C4-2B (cell line): ENCODE measurements around the gene PGBD4.

Experiments used
- H3K27ac ChIP-seq: fragments of 450-650 bp; 2 replicates; pipeline ENCODE4 v1.5.1; 2017
- ZFX ChIP-seq: fragments of 450-650 bp; IDR thresholded peaks from 2 replicates; pipeline ENCODE4 v1.6.1; 2017
- TF ChIP-seq, protein P1 (sequence below): fragments of 450-650 bp; conservative IDR thresholded peaks from 2 replicates; pipeline ENCODE4 v1.5.1; 2017; ENCODE audit warnings: mild to moderate bottlenecking

The PGBD4 gene

GRCh38 chr15:34126522-34126921 lies 24.6 kb downstream of the PGBD4 start:
- H3K27ac ChIP-seq = no peak overlapping the region
- TF ChIP-seq, protein P1, sequence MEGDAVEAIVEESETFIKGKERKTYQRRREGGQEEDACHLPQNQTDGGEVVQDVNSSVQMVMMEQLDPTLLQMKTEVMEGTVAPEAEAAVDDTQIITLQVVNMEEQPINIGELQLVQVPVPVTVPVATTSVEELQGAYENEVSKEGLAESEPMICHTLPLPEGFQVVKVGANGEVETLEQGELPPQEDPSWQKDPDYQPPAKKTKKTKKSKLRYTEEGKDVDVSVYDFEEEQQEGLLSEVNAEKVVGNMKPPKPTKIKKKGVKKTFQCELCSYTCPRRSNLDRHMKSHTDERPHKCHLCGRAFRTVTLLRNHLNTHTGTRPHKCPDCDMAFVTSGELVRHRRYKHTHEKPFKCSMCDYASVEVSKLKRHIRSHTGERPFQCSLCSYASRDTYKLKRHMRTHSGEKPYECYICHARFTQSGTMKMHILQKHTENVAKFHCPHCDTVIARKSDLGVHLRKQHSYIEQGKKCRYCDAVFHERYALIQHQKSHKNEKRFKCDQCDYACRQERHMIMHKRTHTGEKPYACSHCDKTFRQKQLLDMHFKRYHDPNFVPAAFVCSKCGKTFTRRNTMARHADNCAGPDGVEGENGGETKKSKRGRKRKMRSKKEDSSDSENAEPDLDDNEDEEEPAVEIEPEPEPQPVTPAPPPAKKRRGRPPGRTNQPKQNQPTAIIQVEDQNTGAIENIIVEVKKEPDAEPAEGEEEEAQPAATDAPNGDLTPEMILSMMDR = no peak
- no peak for TF ChIP-seq ZFX

- TF ChIP-seq, protein P1 = no peak
- no peak for TF ChIP-seq ZFX
- no peak overlapping the region for H3K27ac ChIP-seq
These were observed 27.0 kb downstream of the PGBD4 start for GRCh38 chr15:34128898-34129297.

DNA sequence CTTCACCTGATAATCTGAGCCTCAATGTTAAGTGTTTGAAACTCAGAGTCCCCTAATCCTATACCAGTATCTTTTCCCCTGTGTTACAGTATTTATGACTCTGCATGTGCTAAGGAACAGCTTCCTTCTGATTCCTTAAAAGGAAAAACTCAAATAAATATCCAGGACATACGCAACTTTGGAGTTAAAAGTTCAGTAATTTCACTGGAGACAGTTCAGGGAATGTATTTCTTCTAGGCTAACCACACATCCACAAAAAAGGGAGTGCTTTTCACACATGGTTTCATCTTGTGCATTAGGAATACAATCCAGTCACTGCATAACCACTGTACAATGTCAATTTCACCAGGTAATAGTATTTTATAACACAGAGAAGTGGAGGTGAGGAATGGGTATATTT lies 31.0 kb downstream of the PGBD4 start:
- H3K27ac ChIP-seq = no peak overlapping the region
- TF ChIP-seq, protein P1 = no peak
- TF ChIP-seq ZFX = no peak

GRCh38 chr15:34133511-34133910 lies 31.6 kb downstream of the PGBD4 start:
- TF ChIP-seq ZFX = no peak
- TF ChIP-seq, protein P1 = no peak
- H3K27ac ChIP-seq = no peak overlapping the region

DNA sequence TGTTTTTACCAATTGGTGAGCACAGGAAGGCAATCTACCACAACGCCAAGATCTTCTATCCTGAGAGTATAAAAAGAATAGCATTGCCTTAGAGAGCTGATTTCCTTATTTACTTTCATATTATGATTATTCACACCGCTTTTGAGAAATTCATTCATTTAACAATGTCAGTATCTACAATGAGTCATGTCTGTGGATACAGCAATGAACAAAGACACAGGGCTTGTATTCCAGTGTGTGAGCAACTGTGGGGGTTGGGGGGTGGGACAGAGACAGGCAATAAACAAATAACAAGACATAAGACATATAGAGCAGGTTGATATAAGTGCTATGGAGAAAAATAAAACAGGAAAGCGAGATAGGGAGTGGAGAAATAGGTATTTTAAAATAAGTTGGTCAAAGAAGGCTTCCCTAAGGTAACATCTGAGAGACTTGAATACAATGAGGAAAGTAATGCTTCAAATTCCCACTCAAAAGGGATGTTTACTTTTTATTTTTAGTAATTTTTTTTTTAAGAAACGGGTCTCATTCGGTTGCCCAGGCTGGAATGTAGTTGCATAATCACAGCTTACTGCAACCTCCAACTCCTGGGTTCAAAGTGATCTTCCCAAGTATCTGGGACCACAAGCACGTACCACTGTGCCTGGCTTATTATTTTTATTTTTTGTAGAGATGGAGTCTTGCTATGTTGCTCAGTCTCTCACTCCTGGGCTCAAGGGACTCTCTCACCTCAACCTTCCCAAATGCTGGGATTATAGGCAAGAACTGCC lies 45.7 kb downstream of the PGBD4 start:
- TF ChIP-seq ZFX = no peak
- TF ChIP-seq, protein P1 = no peak
- no peak overlapping the region for H3K27ac ChIP-seq

- TF ChIP-seq, protein P1 = no peak
- TF ChIP-seq ZFX = no peak
- H3K27ac ChIP-seq = no peak overlapping the region
These were observed 52.9 kb downstream of the PGBD4 start for GRCh38 chr15:34154725-34155204.

GRCh38 chr15:34155859-34156258 lies 54.0 kb downstream of the PGBD4 start:
- no peak overlapping the region for H3K27ac ChIP-seq
- TF ChIP-seq ZFX = no peak
- TF ChIP-seq, protein P1 = no peak
